UCSD-AML1 (cell line): Measurements from ENCODE around the gene ZBTB17.
"Not testable (repeated sequence)": the region's sequence is repeated elsewhere in the genome, so short reads cannot be mapped to it uniquely, and the experiment has no call there.

Experiments
- DNase-seq: peaks from one replicate; lab custom pipeline; 2025; ENCODE audit not compliant: unreplicated experiment; lab: John Stamatoyannopoulos, UW

Gene ZBTB17

GRCh38 chr1:15975805-15976680 is at the start of gene ZBTB17:
Gene ZBTB17, minus strand, starts transcription at chr1:15976101. Its CDS starts 27,606 bp downstream, at chr1:15948495.
- DNase-seq: peak; percentile 94

GRCh38 chr1:16023050-16023653 is 47.3 kb upstream of the ZBTB17 start:
- no peak for DNase-seq

GRCh38 chr1:16022393-16022792 is 46.5 kb upstream of the ZBTB17 start:
- DNase-seq: no peak

GRCh38 chr1:16021681-16022080 is 45.8 kb upstream of the ZBTB17 start, which contains the start of gene CLCNKA:
Gene CLCNKA, plus strand, starts transcription at chr1:16022036. Its CDS starts 584 bp downstream, at chr1:16022620.
- DNase-seq: no peak

- DNase-seq: not testable (repeated sequence)
These were observed 45.0 kb upstream of the ZBTB17 start for GRCh38 chr1:16020878-16021277.

GRCh38 chr1:16020325-16020724 is 44.4 kb upstream of the ZBTB17 start:
- no peak for DNase-seq

GRCh38 chr1:16019644-16020277 is 43.9 kb upstream of the ZBTB17 start:
- no peak for DNase-seq

- DNase-seq: no peak
These were observed 43.1 kb upstream of the ZBTB17 start for GRCh38 chr1:16018749-16019643.

GRCh38 chr1:16018308-16018707 is 42.4 kb upstream of the ZBTB17 start:
- no peak for DNase-seq

- no peak for DNase-seq
These were observed 41.8 kb upstream of the ZBTB17 start, which contains the start of gene HSPB7 for GRCh38 chr1:16017461-16018303. Gene HSPB7, minus strand, starts transcription at chr1:16018043. Its CDS starts 80 bp downstream, at chr1:16017963.

- no peak for DNase-seq
These were observed 41.2 kb upstream of the ZBTB17 start for GRCh38 chr1:16017076-16017460.

- DNase-seq: no peak
These were observed 40.3 kb upstream of the ZBTB17 start for GRCh38 chr1:16015960-16016901.

- DNase-seq: no peak
These were observed 39.6 kb upstream of the ZBTB17 start for GRCh38 chr1:16015491-16015890.

- peak; percentile 37 for DNase-seq
These were observed 38.9 kb upstream of the ZBTB17 start for GRCh38 chr1:16014509-16015482.

- DNase-seq: no peak
These were observed 38.0 kb upstream of the ZBTB17 start for GRCh38 chr1:16013908-16014258.

GRCh38 chr1:16013220-16013907 is 37.5 kb upstream of the ZBTB17 start:
- peak; percentile 69 for DNase-seq
